HG03457 (cell line): Measurements from ENCODE around the gene ADAMTS2.

Experiments
- ATAC-seq: cut with Tn5 transposase; IDR thresholded peaks from one replicate; pipeline ENCODE4 v1.9.1; 2021; ENCODE audit warnings: moderate number of reproducible peaks; ENCODE audit not compliant: unreplicated experiment

ADAMTS2 gene

DNA sequence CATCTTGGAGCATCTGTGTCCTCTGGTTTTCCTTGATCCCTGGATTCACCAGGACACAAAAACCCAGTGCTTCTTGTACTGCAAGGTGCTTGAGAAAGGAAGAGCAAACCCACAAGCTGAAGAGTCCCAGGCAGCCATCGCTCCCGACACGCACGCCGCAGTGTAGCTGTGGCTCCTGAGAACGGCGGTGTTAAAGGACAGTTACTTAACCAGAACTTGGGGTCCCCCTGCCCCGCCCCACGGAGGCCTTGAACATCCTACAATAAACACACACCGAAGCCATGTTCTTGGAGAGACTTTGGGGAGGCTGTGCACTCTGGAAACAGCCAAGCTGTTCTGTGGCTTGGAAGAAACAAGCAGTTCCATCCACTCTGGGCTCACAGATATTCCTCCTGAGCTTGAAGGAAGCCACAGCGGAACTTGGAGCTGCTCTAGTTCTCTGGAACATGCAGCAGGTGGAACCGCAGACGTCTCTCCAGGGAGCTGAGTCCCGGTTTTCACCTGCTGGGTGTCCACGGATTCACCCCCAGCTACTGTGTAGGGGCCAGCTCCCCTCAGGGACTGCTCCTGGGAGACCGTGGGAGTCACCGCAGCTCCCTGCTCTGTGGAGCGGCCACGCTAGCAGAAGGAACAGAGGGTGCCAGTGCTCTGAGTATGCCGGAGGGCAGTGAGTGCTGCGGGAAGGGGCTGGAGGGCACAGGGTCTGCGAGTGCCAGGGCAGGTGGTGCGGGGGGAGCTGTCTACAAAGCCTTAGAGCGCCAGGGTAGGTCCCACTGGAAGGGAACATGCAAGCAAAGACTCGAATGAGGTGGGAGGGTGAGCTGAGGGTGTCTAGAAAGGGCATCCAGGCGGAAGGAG is 107.3 kb downstream of the ADAMTS2 start:
- no peak for ATAC-seq

DNA sequence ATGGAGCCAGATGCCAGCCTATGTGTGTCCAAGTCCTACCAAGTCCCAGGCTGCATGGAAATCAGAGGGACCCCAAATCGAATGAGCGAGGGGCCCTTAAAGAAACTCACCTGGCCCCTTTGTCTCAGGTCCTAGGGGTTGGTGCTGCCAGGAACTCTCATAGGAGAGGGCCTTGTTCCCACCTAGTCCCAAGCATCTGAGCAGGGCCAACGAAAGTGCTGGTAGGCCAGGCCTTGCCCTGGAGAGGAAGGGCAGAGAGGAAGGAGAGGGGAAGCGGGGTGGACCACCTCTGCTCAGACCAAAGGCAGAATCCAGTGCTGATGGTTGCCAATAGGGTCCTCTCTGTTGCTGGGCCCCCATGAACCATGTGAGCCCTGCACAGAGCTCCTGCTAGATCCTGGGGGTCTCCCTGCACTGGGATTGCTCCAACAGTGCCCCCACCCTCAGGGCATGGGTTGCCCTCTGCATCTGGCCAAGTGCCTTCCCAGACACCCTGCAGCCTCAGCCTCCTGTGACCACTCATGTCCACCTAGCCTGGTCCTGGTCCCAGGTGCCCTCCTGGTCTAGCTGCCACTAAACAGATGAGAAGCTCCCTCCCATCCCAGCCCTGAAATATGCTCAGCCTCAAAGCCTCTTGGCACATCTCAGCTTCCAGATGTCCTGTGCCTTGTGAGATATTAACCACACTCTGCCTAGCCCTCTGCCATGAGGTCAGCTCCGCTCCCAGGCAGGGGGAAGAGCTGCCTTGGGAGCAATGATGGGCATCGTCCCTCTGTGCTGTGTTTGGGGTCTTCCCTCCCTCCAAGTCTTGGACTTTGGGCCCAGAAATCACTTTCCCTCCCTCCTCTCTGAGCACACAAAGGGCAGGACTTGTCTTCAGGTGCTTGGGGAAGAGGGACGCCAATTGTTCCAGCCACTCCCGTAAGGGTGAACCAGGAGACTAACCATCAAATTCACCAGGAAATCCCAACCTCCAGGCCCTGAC is 109.6 kb downstream of the ADAMTS2 start:
- ATAC-seq = no peak

DNA sequence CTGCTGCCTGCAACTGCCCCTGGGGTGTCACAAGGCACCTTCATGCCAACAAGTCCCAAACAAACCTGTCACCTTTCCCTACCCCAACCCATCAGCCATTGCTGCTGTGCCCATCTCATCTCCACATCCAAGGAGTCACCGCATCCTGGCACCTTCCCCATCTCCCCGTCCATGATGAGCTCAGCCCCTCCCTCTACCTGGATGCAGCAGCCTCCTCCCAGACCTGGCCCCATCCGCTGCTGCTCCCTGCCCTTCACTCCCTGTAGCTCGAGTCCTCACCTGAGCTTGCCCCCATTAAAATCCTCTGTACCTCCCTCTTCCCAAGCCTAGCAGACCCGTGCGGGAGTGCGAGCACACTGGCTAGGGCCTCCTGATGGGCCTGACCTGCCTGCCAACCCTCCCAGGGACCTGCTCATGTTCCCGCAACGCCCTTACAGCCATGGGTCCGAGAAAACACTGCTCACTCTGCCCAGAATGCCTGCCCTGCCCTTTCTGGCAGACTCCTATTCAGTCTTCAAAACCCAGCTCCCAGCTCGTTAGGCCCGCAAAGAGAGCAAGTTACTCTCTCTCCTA is 110.6 kb downstream of the ADAMTS2 start:
- ATAC-seq = no peak

DNA sequence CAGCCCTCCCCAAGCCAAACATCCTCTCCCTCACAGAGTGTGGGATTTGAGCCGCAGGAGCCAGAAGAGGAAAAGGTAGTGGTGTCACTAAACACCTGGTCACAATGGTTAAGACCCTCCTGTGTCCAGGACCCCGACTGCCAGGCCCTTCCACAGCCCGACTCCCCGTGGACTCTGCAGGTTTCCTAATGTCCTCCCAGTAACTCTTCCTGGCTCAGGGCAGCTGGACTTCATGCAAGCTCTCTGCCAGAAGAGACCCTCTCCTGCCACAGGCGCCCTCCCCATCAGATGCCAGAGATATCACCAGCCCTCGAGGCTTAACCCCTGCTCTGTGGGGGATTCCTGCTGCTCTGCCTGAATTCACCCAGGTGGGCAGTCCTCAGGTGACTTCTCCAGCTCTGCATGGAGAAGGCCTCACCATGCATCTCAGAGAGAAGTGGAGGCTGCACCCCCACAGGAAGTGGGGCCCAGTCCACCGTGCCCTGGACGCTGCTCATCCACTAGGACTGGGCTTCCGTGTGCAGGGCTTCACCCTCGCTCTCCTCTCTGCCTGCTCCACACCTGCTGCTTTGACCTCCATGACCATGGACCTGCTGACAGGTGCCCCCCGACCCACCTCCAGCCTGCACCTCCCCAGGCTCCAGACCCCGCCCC is 111.2 kb downstream of the ADAMTS2 start:
- ATAC-seq = no peak

DNA sequence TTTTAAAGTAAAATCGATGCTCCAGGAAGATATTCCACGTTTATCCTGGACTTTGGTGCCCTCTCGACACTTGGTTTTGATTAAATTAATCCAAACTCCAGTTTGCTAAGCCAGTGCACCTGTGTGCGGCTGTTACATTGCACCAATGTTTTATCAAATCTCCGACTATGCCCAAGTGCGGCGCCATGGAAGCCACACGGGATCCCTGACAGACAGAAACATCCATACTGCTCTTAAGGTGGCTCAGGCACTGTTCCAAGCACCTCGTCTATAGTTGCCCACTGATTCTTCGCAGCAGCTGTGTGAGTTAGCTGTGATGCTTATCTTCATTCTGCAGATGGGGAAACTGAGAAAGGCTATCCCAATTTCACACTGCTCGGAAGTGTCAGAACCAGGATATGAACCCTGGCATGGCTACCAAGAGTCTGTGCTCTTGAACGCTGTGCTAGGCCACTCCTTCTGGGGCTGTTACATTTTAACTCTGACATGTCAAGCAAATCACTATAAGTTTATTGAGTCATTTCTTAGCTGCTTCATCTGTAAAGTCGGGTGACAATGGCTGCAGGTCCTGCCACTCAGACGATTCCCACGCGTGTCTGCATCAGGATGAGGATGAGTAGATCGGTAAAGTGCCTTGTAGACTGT is 113.0 kb downstream of the ADAMTS2 start:
- ATAC-seq = no peak

DNA sequence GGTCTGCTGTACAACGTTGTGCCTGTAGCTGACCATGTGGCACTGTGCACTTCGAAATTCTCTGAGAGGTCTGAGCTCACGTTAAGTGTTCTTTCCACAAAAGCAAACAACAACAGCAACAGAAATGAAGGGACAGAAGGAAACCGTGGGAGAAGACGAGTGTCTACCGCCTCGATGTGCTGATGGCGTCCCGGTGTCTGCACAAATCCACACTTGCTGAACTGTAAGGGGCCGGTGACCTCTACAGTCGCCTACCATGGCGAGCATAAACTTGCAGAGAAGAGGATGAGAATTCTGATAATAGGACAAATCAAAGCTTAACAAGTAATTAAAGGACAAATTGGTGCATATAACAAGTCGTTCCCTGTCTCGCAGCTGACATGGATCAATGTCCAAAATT is 114.0 kb downstream of the ADAMTS2 start:
- ATAC-seq = no peak

DNA sequence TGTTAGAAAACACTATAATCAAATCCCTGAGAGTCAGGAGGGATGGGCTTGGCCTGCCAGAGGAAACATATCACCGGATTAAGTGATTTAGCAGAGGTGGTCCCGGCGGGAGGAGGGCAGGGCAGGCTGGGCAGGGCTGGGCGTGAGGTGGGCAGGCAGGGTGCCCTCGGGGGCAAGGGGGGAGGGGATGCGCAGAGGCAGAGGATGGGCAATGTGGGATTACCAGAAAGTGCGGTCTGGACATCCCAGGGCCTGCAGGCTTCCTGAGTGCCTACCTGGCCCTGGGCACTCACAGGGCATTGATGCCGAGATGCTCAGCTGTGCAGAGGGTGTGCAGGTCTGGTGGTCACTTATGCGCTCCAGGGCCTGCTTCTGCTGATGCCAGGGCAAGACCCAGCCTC is 115.2 kb downstream of the ADAMTS2 start:
- ATAC-seq = no peak

DNA sequence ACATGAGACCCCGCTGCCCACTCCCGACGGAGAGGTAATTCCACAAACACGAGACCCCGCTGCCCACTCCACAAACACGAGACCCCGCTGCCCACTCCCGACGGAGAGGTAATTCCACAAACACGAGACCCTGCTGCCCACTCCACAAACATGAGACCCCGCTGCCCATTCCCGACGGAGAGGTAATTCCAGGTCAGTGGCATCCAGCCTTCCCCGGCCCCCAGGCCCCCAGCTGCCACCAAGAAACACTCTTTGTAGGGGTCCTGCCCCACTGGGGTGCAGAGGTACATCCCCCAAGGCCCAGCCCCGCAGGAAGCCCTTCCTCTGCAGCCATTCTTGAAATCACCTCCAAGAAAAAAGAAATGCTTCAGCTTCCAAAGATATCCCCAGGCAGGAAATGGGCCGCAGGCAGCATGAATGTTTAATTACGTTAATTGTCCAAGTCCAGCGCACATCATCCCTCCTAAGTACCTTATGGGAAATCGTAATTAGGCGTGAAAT is 115.9 kb downstream of the ADAMTS2 start:
- no peak for ATAC-seq

DNA sequence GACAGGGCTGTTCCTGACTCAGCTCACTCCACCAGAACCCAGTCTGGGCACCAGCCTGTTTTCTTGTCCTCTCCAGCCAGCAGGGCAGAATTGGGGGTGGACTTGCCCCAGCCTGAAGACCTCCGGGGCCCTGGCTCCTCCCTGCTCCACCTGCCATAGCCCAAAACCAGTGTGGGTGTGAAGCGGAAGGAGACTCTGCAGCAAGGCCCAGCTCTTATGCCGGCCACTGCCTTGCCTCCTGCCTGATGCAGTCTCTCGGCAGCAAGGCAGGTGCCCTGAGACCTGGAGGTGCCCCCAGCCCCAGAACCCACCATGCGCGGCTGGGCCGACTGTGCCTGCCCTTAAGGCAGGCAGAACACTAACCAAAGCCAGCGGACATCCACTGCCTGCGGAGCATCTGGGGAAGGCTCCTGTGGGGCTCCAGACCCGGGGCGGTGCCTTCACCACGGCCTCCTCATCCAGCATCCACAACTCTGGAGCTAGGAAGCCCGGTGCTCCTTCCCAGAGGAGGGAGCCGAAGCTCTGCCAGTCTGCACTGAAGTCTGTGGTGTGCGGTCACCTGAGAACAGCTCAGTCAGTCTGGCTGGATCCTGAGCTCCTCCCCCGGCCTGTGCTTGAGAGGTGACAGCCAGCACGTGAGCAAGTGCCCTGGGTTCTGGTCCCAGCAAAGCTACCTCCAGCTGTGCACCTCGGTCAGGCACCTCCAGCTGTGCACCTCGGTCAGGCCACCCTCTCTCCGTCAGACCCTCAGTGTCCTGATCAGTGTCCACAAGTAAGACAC is 116.7 kb downstream of the ADAMTS2 start:
- no peak for ATAC-seq

DNA sequence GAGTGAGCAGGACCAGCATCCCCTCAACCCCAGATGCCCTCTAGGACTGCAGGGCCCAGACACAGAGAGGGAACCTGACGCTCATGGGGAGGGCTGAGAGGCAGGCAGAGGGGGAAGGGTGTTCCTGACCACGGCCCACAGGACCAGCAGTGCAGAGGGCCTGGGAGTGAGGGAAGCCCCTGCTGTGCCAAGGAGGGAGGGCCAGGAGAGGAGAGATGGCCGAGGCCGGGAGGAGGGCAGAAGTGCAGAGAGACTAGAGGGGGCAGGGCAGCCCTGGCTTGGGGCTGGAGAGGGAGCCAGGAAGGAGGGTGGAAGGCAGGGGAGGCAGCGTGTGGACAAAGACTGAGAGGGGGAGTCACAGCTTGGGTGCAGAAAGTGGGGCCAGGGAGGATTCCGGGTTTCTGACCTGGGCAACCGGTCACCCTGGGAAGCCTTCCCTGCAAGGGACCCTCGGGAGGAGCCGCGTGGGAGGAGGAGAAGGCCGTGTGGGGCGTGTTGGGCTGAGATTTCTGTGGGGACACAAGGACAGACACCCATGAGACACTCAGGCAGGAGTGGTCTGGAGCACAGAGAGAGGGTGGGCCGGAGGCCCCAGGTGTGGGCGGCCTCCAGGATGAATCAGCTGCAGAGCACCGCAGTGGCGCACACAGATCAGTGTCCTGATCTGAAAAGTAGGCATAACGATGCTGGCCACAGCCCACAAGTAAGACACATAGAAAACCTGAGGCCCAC is 117.5 kb downstream of the ADAMTS2 start:
- no peak for ATAC-seq

DNA sequence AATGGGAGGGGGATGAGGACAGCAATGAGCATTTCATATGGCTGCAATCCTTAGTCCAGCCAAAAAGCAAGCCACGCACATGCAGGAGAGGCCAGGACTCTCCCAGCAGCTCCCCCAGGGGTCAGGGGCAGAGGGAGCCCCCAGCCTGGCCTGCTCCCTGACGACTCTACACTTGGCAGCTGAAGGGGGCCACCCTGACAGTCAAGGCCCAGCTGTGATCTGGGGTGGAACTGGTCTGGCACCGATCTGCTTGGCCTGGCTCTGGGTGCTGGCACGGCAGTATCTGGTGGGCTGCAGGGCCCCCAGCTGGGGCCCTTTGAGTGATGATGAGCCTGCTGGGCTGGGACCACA is 118.1 kb downstream of the ADAMTS2 start:
- no peak for ATAC-seq

DNA sequence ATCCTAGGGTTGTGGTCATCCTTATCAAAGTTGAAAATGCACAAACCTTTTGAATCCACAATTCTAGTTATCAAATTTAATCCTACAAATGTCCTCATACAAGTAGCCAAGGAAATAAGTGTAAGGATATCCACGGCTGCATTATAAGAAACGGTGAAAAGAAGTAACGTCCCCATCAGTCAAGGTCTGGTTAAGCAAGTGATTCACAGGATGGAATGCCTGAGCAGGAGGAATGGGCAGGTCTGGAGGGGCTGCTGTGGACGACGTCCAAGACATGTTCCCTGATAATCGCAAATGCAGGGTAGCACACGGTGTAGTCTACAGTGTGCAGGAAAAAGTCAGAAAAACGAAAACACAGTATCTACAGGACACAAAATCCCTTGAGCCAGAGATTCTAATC is 118.6 kb downstream of the ADAMTS2 start:
- no peak for ATAC-seq

DNA sequence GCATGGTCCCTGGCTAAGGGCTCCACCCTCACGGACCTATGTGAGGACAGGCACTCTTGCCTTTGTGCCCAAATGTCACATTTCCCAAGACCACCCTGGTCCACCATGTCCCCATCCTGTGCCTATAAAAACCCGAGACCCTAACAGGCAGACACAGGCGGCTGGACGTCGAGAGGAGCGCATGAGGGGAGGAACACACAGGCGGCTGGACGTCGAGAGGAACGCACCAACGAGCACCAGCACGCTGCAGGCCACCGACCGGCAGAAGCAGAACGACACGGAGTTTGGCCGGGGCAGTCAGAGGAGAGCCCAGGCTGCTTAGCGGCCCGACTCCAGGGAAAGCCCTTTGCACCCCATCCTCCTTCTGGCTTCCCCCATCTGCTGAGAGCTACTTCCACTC is 119.9 kb downstream of the ADAMTS2 start:
- no peak for ATAC-seq

DNA sequence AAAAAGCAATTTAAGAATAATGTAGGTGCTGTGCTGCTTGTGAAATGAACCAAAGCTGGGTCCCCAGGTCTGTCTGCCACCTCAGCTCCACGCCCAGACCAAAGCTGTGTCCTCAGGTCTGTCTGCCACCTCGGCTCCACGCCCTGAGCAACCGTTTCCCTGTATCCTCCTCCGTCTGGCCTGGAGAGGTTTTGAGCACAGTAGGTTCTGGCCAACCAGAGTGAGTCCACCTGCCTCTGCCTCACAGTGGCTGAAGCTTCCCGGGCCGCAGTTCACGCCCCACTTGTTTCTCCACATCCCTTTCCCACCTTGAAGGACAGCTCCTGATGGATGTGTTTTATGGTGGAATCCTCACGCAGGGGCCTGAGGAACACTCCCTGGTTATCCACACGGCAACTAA is 120.5 kb downstream of the ADAMTS2 start:
- ATAC-seq = no peak

DNA sequence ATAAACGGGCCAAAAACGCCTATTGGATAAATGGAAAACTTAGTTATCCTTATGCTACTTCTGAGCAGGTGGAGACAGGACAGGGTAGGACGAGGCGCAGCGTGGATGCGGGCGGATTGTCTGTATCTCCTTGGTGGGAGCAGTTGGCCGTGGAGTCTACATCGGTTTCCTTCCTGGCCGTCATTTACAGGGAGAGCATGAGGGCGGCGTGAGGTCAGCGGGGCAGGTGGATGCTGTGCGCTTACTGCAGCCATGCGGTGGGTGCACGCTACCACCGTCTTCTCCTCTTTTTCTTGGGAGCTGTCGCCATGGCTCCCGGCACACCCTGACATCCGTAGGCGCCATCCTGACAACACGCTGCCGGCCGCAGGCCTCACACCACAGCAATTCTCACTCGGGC is 121.3 kb downstream of the ADAMTS2 start:
- no peak for ATAC-seq

DNA sequence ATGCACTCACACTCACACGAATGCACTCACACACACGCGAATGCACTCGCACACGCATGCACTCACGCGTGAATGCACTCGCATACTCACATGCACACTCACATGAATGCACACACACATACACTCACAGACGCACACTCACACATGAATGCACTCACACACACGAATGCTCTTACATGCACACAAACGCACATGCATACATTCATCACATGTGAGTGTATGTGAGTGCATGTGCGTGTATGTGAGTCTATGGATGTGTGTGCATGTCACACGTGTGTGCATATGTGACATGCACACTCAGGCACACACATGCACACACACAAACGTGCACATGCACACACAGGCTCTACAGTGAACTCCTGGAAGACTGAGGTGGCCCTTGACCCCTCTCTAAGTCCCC is 121.7 kb downstream of the ADAMTS2 start:
- ATAC-seq = no peak

DNA sequence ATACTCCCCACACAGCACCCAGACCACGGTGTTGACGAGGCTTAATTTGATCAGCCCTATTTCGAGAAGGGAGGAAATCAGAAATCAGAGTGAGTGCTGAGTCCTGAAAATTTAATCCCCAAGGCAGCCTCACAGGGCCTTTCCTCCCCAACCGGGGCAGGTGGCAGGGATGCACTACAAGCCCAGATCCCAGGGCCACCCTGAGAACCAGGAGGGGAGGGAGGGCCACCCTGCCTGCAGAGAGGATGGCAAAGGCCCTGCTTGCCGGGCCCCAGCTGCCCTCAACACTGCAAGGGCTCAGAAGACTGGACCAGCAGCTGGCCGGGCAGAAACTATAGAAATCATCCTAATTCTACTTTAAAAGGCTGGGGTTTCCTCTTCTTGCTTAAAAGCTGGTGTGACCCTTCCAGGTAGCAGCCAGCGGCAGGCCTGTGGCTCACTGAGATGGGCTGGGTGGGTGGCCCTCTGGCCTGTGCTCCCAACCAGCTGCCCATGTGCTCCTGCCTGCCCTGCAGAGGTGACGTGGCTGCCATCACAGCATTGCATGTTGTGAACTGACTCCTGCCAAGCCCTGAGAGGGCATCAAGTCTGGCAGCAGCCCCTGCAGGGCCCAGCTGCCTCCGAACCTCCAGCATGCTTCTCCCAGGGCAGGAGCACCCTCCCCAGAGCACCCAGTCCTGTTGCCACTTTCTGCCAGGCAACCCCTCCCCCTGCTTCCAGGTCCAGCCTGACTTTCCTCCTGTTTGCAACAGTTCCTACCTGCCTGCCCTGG is 122.8 kb downstream of the ADAMTS2 start:
- ATAC-seq = no peak

DNA sequence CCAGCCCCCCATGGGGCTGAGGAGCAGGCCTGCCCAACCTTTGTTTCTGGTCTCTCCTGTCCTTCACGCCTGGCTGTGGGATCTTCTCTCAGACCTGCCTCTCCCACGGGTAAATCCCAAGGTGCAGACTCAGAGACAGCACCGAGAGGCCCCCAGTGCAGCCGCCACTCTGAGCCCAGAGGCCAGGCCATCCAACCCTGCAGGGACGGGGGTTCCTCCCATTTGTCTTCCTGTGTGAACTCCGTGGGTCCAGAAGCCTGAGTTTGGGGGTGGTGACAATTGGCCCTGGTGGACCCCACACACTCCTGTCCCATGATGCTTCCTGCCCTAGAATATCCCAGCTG is 123.4 kb downstream of the ADAMTS2 start:
- ATAC-seq = no peak
